ENCODE measurements around the gene TIGD4.

DNA sequence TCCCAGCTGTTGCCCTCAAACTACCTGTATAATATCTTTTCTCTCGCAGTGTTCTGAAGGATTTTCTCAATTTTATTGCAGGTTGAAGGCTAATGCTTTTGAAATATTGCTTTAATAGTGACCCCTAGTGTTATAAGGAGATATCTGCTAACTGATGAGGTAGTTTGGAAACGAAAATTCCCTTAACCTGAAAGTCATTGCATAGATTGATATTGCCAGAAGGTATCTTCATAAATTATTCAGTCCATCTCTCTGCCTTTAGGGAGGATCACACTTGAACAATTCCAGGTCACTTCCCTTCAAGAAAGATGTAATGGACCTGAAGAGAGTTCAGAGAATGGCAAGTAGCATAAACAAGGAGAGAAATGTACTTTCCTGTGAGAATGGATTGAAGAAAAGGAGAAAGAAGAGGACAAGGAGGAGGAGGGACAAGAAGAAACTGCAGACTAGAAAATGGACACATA is 44.1 kb downstream of the TIGD4 start:
- TF ChIP-seq, protein P1, sequence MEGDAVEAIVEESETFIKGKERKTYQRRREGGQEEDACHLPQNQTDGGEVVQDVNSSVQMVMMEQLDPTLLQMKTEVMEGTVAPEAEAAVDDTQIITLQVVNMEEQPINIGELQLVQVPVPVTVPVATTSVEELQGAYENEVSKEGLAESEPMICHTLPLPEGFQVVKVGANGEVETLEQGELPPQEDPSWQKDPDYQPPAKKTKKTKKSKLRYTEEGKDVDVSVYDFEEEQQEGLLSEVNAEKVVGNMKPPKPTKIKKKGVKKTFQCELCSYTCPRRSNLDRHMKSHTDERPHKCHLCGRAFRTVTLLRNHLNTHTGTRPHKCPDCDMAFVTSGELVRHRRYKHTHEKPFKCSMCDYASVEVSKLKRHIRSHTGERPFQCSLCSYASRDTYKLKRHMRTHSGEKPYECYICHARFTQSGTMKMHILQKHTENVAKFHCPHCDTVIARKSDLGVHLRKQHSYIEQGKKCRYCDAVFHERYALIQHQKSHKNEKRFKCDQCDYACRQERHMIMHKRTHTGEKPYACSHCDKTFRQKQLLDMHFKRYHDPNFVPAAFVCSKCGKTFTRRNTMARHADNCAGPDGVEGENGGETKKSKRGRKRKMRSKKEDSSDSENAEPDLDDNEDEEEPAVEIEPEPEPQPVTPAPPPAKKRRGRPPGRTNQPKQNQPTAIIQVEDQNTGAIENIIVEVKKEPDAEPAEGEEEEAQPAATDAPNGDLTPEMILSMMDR (IDR thresholded peaks at IDR 0.05): peak; percentile 46 to 81 (median 62)
- no peak for TF ChIP-seq POLR2A (IDR thresholded peaks at IDR 0.05)
